HFFc6 (cell line): ENCODE results near the gene TMEM41B. TPM values are rescaled to one million over a fixed set of nuclear protein-coding genes. Genes with fewer than 3 reads are reported as not detected.
"Not testable (repeated sequence)": the region's sequence is repeated elsewhere in the genome, so short reads cannot be mapped to it uniquely, and the experiment has no call there.

Source experiments
- DNase-seq: peaks from one replicate; pipeline ENCODE4 v3.0.0-alpha.2; 2018
- H3K27ac Mint-ChIP-seq: 2 replicates; pipeline ENCODE4 v1.8.0; 2020; ENCODE audit warnings: mild to moderate bottlenecking, mixed read lengths
- H3K27me3 Mint-ChIP-seq: 2 replicates; pipeline ENCODE4 v1.8.0; 2021; ENCODE audit warnings: mild to moderate bottlenecking, moderate library complexity, mixed read lengths; ENCODE audit not compliant: insufficient read depth
- H3K36me3 Mint-ChIP-seq: 2 replicates; pipeline ENCODE4 v1.8.0; 2021; ENCODE audit warnings: low read depth, mixed read lengths
- H3K4me1 Mint-ChIP-seq: 2 replicates; pipeline ENCODE4 v1.8.0; 2020; ENCODE audit warnings: low read depth, mixed read lengths
- H3K4me3 Mint-ChIP-seq: 2 replicates; pipeline ENCODE4 v1.8.0; 2020; ENCODE audit warnings: mild to moderate bottlenecking, moderate library complexity, mixed read lengths
- H3K9me3 Mint-ChIP-seq: 2 replicates; pipeline ENCODE4 v1.8.0; 2020; ENCODE audit warnings: mild to moderate bottlenecking, mixed read lengths
- total RNA-seq, 6 experiments: library from RNA; stranded (reverse); fragmentation: NEBNext Ultra II Directional; extraction: Animal tissue kit (Norgen Biotek cat#: 25700); gene quantifications; 2 replicates in 1 of 6; 3 replicates in 5 of 6; pipeline ENCODE4 v1.2.3, GENCODE V29; 2021
- TF ChIP-seq, protein P1 (sequence below): fragments of 200-600 bp; sonication (generic); IDR thresholded peaks from 2 replicates; pipeline ENCODE4 v1.5.0; 2021; ENCODE audit warnings: antibody characterized with exemption, mild to moderate bottlenecking

TMEM41B gene
- total RNA-seq, 6 experiments from 2014 or later, result 30.5 to 35.3 (median 32.6) TPM

DNA sequence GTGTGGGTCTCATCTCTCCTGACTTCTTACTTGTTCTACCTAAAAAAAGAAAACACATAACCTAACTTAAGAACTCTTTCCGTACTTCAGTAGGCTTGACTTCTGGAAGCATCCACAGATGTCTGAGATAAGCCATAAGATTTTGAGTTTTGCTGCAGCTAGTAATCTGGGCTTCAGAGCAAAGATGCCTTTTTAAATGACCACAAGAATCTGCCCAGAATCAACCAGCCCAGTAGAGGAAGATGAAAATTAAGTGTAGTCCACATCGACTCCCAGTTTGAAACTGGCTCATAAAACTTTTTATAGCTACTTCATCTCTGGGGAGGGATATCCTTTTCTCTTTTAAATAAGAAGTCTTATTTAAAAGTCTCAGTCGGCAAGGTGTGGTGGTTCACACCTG is 60.0 kb downstream of the TMEM41B start:
- TF ChIP-seq, protein P1, sequence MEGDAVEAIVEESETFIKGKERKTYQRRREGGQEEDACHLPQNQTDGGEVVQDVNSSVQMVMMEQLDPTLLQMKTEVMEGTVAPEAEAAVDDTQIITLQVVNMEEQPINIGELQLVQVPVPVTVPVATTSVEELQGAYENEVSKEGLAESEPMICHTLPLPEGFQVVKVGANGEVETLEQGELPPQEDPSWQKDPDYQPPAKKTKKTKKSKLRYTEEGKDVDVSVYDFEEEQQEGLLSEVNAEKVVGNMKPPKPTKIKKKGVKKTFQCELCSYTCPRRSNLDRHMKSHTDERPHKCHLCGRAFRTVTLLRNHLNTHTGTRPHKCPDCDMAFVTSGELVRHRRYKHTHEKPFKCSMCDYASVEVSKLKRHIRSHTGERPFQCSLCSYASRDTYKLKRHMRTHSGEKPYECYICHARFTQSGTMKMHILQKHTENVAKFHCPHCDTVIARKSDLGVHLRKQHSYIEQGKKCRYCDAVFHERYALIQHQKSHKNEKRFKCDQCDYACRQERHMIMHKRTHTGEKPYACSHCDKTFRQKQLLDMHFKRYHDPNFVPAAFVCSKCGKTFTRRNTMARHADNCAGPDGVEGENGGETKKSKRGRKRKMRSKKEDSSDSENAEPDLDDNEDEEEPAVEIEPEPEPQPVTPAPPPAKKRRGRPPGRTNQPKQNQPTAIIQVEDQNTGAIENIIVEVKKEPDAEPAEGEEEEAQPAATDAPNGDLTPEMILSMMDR, result no peak
- peaks cover 12% of the 10 kb centered on the region for H3K36me3 Mint-ChIP-seq
- DNase-seq, result peak; percentile 28
- H3K27ac Mint-ChIP-seq, result peak overlapping the region; percentile 27; the same call in 1 of the 2 replicates
- H3K4me1 Mint-ChIP-seq, result peaks cover 43% of the 10 kb centered on the region
- no peaks in the 10 kb centered on the region; the same call in 1 of the 2 replicates for H3K27me3 Mint-ChIP-seq
- H3K4me3 Mint-ChIP-seq, result no peak overlapping the region
- H3K9me3 Mint-ChIP-seq, result no peaks in the 10 kb centered on the region

DNA sequence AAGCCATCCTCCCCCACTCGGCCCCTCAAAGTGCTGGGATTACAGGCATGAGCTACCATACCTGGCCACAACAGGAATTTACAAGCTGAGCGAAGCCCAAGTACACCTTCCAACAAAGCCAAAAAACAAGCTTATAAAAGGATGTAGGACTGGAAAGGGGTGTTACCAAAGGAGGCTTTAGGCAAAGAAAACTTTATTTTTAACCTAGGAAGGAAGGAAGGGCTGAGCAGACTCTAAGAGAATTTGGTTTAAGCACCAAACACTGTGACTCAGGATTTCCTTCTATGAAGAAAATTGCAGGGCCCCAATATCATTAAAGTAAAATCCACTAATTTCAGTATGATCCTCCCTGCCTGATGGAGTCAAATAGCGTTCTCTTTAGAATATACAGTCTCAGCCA is 61.3 kb downstream of the TMEM41B start:
- Mint-ChIP-seq H3K9me3 (no peaks in the 10 kb centered on the region), H3K4me1 (peaks cover 38% of the 10 kb centered on the region), H3K4me3 (no peak overlapping the region), H3K27ac (0 out of 2 replicates have a peak overlapping the region, but pooled peaks have one; percentile 9), H3K27me3 (peaks cover 2% of the 10 kb centered on the region), H3K36me3 (peaks cover 6% of the 10 kb centered on the region; the same call in 1 of the 2 replicates)
- no peak for DNase-seq
- TF ChIP-seq, protein P1, result no peak

DNA sequence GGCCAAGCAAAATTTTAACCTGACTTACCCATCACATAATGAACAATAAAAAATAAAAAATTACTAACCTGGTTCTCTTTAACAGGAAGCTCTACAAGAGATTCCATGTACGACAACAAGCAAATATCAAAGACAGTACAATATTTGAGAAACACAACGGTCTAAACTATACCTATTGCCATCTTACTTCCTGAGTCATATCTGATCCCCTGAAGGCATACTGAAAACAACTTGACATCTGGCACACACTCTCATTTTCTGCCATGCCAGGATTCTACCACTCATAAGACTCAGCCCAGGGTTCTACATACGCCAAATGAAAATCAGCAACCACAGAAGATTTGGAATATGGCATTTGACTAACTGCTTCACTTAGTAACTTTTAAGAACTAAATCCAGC is 63.1 kb downstream of the TMEM41B start:
- Mint-ChIP-seq H3K4me3 (no peak overlapping the region), H3K36me3 (peaks cover 5% of the 10 kb centered on the region; the same call in 1 of the 2 replicates), H3K27me3 (peaks cover 2% of the 10 kb centered on the region), H3K9me3 (no peaks in the 10 kb centered on the region), H3K27ac (no peak overlapping the region), H3K4me1 (peaks cover 33% of the 10 kb centered on the region)
- TF ChIP-seq, protein P1, result no peak
- no peak for DNase-seq

DNA sequence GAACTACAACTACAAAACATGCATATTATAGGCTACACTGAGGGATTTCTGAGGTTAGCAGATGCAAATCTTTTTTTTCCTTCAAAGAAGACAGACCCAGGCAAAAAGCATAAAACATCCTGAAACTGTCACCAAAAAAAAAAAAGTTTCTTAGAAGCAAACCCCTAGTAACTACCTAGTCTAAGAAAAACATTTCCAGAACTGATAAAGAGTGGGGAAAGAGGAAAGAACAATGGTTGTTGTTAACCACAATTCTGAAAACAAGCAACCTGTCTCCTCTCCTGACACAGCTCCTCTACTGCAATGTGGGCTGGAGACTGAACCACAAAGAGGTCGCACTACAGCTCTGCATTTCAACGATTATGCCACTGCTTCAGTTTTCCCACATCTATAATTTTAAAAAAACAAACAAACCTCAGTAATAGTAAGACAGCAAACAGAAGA is 64.2 kb downstream of the TMEM41B start:
- Mint-ChIP-seq H3K36me3 (peaks cover 5% of the 10 kb centered on the region; the same call in 1 of the 2 replicates), H3K9me3 (no peaks in the 10 kb centered on the region), H3K27me3 (peaks cover 2% of the 10 kb centered on the region), H3K4me1 (peaks cover 31% of the 10 kb centered on the region), H3K27ac (peak overlapping the region; percentile 19; the same call in 1 of the 2 replicates), H3K4me3 (no peak overlapping the region)
- TF ChIP-seq, protein P1, result no peak
- DNase-seq, result no peak

DNA sequence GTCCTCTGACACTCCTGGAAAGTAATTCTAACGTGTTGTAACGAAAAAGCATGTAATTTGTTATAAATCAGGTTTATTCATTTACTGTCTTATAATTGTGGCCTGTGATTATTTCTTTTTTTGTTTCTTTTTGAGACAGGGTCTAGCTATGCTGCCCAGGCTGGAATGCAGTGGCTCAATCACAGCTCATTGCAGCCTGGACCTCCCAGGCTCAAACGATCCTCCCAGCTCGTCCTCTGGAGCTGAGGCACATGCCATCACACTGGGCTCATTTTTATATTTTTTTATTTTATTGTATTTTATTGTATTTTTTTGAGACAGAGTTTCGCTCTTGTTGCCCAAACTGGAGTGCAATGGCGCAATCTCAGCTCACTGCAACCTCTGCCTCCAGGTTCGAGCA is 65.1 kb downstream of the TMEM41B start:
- H3K9me3 Mint-ChIP-seq, result no peaks in the 10 kb centered on the region
- peaks cover 2% of the 10 kb centered on the region; the same call in 1 of the 2 replicates for H3K36me3 Mint-ChIP-seq
- no peak overlapping the region for H3K27ac Mint-ChIP-seq
- peaks cover 27% of the 10 kb centered on the region for H3K4me1 Mint-ChIP-seq
- H3K4me3 Mint-ChIP-seq, result no peak overlapping the region
- no peak for DNase-seq
- H3K27me3 Mint-ChIP-seq, result peaks cover 2% of the 10 kb centered on the region
- TF ChIP-seq, protein P1, result no peak

DNA sequence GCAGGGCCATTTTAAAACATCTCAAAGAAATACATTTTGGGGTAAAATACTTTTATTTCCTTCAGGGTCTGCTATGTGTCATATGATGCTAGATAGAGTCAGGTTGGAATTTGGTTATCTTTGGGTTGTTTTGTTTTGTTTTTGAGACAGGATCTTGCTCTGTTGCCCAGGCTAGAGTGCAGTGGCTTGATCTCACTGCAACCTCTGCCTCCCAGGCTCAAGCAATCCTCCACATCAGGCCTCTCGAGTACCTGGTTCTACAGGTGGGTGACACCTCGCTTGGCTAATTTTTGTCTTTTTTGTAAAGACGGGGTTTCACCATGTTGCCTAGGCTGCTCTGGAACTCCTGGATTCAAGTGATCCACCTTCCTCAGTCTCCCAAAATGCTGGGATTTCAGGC is 66.5 kb downstream of the TMEM41B start:
- H3K27me3 Mint-ChIP-seq, result peaks cover 2% of the 10 kb centered on the region; the same call in 1 of the 2 replicates
- DNase-seq, result no peak
- H3K36me3 Mint-ChIP-seq, result no peaks in the 10 kb centered on the region
- H3K9me3 Mint-ChIP-seq, result no peaks in the 10 kb centered on the region
- H3K4me1 Mint-ChIP-seq, result peaks cover 27% of the 10 kb centered on the region
- no peak overlapping the region for H3K27ac Mint-ChIP-seq
- no peak overlapping the region for H3K4me3 Mint-ChIP-seq
- TF ChIP-seq, protein P1, result no peak

DNA sequence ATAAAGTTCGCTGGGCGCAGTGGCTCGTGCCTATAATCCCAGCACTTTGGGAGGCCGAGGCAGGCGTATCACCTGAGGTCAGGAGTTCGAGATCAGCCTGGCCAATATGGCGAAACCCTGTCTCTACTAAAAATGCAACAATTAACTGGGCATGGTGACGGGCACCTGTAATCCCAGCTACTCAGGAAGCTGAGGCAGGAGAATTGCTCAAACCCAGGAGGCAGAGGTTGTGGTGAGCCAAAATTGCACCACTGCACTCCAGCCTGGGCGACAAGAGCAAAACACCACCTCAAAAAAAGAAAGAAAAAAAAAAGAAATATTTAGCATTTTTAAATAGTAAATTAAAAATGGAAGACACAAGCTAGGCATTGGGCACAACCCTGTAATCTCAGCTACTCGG is 78.2 kb downstream of the TMEM41B start:
- not testable (repeated sequence) for H3K9me3 Mint-ChIP-seq, DNase-seq, H3K27me3 Mint-ChIP-seq, H3K4me3 Mint-ChIP-seq
- Mint-ChIP-seq H3K36me3 (peaks cover 20% of the 10 kb centered on the region), H3K27ac (peak overlapping the region; percentile 31; the same call in 1 of the 2 replicates), H3K4me1 (peaks cover 38% of the 10 kb centered on the region)
